GM12892 (cell line): ENCODE measurements around the gene KCNH8.
A peak's percentile ranks its signal among the peaks of the same experiment; 100 is the strongest.

Source experiments
- DNase-seq: peaks from one replicate; pipeline ENCODE4 v3.0.0; 2011; ENCODE audit not compliant: insufficient read length
- FAIRE-seq: peaks from 2 replicates; lab custom pipeline; 2011; peaks lifted over from hg19 to GRCh38; lab: Jason Lieb, UNC
- POLR2A ChIP-seq: IDR thresholded peaks from 2 replicates; pipeline ENCODE4 v1.6.1; 2011; ENCODE audit warnings: low read depth, low read length, control low read depth
- POLR2AphosphoS5 ChIP-seq: IDR thresholded peaks from 2 replicates; pipeline ENCODE4 v1.6.1; 2011; ENCODE audit warnings: low read depth, low read length, control low read depth
- TAF1 ChIP-seq: IDR thresholded peaks from 2 replicates; pipeline ENCODE4 v1.6.1; 2011; ENCODE audit warnings: low read depth, mild to moderate bottlenecking, control low read depth, low read length, borderline replicate concordance

KCNH8 gene

GRCh38 chr3:19473971-19474580, 325.8 kb downstream of the KCNH8 start:
- FAIRE-seq (no peak), DNase-seq (no peak)
- TF ChIP-seq POLR2AphosphoS5 (no peak), POLR2A (no peak), TAF1 (no peak)

DNA sequence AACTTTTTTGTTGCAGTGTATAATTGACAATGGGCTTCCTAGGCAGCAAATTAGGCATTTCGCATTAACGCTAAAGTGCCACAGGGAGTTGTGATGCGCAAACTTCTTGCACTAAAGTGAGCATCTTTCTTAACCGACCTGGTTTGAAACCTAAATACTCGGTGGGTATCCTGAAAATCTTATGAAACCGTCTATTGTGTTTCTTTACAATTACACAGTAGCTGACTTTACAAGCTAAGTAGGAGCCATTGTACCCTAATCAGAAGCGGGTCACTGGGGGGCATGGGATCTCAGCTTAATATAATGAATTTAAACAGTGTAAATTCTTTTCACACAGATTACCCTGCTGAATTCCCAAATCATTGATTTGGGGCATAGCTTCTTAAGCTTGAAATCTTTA, 328.0 kb downstream of the KCNH8 start:
- DNase-seq, result no peak
- FAIRE-seq, result no peak
- TF ChIP-seq TAF1 (no peak), POLR2AphosphoS5 (no peak), POLR2A (no peak)

DNA sequence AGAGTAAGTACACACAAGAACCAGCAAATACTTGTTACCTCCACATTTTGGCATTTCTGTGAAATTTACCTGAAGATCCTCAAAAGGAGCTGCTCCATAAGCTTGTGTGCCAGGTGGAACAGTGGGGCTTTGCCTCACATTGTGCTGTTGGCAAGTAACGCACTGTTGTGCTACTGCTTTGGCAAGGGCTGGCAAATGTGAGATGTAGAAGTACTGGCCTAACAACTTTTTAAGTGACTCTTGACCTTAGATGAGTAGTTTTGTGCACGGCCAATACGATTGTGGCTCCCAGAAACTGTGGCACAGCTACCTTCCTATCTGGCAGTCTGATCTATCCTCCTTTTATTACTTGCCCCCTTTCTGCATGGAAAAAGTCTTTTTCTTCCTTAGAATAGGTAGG, 337.0 kb downstream of the KCNH8 start:
- TF ChIP-seq TAF1 (no peak), POLR2AphosphoS5 (no peak), POLR2A (no peak)
- FAIRE-seq (peak; percentile 44), DNase-seq (no peak)

DNA sequence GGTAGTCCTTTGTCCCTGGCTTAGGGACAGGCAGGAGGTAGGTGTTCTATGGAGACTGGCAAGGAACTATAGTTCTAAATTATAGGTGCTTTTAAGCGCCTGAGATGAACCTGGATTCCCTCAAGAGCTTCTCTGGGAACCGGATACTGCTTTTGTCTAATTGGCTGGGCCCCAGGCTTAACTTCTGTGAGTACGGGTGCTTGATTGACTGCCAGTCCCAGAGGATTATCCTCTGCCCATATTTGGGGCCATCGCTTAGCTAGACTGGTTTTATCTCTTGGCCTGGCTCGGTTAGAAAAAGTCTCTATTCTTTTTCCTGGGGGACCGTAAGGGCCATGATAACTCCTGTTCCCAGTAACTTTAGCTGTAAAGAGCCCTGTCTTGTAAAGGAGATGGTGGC, 339.1 kb downstream of the KCNH8 start:
- TF ChIP-seq POLR2AphosphoS5, result no peak
- no peak for TF ChIP-seq TAF1
- TF ChIP-seq POLR2A, result no peak
- FAIRE-seq (no peak), DNase-seq (no peak)

GRCh38 chr3:19488939-19489338, 340.6 kb downstream of the KCNH8 start:
- no peak for FAIRE-seq
- no peak for TF ChIP-seq POLR2AphosphoS5
- no peak for TF ChIP-seq POLR2A
- TF ChIP-seq TAF1, result no peak

DNA sequence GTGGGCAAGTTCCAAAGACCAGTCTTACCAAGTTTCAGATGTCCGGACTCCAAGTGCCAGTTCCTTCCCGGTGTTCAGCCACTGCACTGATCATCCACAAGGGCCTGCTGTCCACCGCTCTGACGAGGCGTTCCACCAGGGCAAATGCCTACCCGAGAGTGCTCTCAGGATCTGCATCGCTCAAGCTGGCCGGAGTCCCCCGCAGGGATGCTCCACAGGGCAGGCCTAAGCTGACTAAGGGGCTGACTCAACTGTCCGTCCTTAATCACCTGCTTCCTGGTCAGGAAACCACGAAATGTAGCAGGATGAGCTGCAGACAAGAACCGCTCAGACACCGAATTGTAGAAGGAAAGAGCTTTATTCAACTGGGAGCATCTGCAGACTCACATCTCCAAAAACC, 341.6 kb downstream of the KCNH8 start:
- TF ChIP-seq TAF1 (no peak), POLR2A (no peak), POLR2AphosphoS5 (no peak)
- DNase-seq (no peak), FAIRE-seq (no peak)

More at GRCh38 chr3:19488939-19489338, 340.6 kb downstream of the KCNH8 start:
- DNase-seq, result no peak

GRCh38 chr3:19506171-19506570, 357.9 kb downstream of the KCNH8 start:
- FAIRE-seq, result no peak
- TF ChIP-seq TAF1 (no peak), POLR2AphosphoS5 (no peak), POLR2A (no peak)
- no peak for DNase-seq

DNA sequence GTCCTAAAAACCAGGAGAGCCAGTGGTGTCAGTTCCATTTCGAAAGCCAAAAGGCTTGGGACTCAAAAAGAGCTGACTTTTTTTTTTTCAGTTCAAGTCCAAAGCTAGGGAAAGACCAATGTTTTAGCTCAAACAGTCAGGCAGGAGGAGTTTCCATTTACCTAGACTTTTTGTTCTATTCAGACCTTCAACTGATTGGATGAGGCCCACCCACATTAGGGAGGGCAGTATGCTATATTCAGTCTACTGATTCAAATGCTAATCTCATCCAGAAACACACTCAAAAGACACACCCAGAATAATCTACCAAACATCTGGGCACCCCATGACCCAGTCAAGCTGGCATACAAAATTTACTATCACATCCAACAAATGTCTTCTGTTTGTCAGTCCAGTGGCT, 374.0 kb downstream of the KCNH8 start:
- FAIRE-seq (no peak), DNase-seq (no peak)
- TF ChIP-seq POLR2AphosphoS5, result no peak
- no peak for TF ChIP-seq TAF1
- TF ChIP-seq POLR2A, result no peak

DNA sequence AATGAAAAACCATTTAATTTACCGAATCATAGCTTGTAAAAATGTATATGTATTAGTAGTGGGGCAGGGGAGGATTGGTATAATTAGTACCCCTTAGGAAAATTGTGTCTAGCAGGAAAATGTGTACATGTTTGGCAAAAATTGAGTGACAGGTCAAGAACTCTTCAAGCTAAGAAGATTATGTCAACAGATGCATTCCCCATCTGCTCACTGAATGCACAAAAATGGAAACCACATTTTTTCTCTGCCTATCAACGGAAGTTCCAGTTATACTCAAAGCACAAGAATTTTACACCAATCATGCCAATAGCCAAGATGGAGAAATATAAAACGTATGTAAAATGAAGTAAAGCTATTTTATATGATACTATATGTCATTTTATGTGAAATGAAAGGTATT, 377.8 kb downstream of the KCNH8 start:
- DNase-seq, result no peak
- peak; percentile 44 for FAIRE-seq

DNA sequence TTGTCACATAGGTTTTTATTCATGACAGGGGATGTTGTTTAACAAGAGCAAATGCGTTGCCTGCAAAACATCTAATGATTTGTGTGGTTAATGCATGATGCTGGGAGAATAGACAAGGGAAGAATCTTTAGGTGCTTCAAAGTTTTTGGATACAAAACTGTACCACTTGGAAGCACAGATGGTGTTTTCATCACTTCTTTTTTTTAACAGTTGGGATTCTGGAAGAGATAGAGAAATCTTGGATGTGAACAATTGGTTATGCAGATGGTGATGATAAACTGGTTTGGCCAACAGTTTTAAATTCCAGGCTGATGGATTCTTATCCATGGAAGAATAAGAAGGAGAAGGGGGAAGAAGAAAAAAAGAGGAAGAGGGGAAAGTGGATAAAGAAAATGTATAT, 379.4 kb downstream of the KCNH8 start:
- TF ChIP-seq POLR2AphosphoS5, result no peak
- no peak for TF ChIP-seq POLR2A
- no peak for TF ChIP-seq TAF1
- FAIRE-seq, result no peak
- DNase-seq, result no peak

More for the DNA sequence above, 377.8 kb downstream of the KCNH8 start:
- TF ChIP-seq POLR2AphosphoS5 (no peak), POLR2A (no peak), TAF1 (no peak)

GRCh38 chr3:19531426-19531825, 383.1 kb downstream of the KCNH8 start:
- DNase-seq (no peak), FAIRE-seq (no peak)
- TF ChIP-seq POLR2AphosphoS5 (no peak), TAF1 (no peak), POLR2A (no peak)

DNA sequence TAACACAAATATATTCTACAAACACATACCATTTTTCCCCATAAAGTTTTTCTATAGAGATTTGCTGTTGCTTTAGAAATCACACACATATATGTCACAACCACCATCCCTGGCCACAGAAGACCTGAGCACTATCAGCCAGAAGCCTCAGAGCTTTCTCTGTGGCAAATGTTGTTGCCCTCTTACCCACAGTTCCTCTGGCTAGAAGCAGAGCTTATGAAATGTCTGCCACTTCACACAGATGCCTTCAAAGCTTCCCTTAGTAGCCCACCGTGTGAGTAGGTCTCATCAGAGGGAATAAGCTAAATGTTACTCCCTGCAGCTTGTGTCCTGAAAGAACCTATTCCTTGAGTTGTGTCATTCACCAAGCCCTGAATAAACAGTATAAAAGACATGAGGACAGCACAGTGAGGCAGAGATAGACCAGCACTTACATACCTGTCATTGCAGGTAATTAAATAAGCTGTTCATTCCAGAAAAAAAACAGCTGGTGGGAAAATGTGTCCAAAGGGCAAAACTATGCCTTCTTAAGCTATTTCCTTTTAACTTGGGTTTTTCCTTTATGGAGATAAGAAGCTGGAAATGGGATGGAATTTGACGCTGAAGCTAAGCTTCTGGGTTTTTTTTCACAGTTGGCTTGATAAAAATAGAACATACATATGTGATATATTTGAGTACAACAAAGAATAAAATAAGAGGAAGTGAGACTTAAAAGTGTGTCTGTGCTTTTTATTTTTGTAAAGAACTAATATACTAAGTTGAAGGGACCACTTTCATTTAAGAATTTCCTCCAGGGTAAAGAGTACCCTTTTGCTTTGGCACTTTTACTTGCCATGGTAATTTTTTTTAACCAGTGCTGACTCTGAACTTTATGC, 391.4 kb downstream of the KCNH8 start:
- DNase-seq (no peak), FAIRE-seq (peak; percentile 73)
- no peak for TF ChIP-seq POLR2AphosphoS5
- TF ChIP-seq POLR2A, result no peak
- TF ChIP-seq TAF1, result no peak

- FAIRE-seq (peak; percentile 88), DNase-seq (no peak)
- no peak for TF ChIP-seq POLR2AphosphoS5
- no peak for TF ChIP-seq TAF1
- no peak for TF ChIP-seq POLR2A
Measured at GRCh38 chr3:19540464-19540863, 392.2 kb downstream of the KCNH8 start.
